GM10847 (cell line): ENCODE results near the gene KCNE3.

Source experiments
- POLR2A ChIP-seq: IDR thresholded peaks from 2 replicates; pipeline ENCODE4 v1.6.1; 2011; ENCODE audit not compliant: insufficient read length; ENCODE audit errors: extremely low read depth

The KCNE3 gene

DNA sequence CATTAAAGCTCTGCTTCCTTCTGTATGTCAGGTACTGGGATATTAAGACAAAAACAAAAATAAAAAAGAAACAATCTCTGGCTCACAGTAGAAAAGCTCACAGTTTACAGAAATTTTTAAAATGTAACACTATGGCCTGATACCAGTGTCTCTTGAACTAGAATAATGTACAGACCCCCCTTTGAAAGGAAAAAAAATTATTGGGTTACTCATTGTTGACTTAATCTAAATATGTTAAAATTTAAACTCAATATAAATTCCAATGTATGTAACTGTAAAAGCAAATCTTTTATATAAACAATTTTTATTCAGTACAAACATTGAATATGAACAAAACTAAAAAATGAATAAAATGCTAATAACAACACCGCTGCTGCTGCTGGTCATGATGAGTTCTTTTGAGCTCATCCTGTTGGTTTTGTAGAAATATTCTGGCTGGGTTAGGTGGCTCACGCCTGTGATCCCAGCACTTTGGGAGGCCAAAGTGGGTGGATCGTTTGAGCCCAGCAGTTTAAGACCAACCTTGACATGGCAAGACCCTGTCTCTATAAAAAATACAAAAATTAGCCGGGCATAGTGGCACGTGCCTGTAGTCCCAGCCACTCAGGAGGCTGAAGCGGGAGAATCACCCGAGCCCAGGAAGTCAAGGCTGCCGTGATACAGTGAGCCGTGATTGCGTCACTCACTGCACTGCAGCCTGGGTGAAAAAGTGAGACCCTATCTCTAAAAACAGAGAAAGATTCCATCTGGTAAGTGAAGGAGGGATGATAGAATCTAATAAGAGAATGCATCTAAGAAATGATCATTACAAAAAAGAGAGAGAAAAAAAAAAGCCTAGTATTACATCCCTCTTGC, 11.8 kb upstream of the KCNE3 start:
- no peak for TF ChIP-seq POLR2A

DNA sequence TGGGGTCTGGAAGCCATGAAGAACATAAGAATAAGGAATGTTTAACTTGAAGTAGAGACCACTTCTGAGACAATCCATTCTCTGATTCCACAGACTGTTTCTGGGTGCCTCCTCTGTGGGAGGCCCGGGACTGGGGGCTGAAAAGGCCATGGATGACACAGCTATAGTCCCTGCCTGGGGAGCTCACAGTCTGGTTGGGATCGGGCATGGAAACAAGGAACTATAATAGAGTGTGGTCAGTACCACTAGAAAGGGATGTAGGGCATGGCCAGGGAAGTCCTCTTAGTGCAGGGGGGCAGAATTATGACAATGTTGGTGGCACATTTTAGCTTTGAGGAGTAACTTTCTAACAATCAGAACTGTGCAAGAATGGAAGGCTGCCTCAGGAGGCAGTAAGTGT, 9.2 kb upstream of the KCNE3 start:
- no peak for TF ChIP-seq POLR2A

DNA sequence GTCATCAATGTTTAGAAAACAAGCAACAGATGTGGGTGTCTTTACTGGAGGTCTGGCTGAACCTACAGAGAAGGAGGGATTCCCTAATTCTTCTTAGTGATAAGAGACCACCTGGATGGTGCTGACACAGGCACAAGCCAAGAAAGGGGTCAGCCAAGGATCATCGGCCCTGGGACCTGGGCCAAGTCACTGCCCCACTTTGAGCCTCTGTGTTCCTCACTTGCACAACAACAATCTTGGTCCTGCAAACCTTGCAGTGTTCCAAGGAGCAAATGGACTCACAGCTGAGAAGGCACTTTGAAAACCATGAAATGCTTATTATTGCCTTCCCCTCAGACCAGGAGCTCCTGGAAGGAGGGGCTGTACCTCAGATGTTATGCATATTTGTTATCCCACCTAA, 7.0 kb upstream of the KCNE3 start:
- no peak for TF ChIP-seq POLR2A

DNA sequence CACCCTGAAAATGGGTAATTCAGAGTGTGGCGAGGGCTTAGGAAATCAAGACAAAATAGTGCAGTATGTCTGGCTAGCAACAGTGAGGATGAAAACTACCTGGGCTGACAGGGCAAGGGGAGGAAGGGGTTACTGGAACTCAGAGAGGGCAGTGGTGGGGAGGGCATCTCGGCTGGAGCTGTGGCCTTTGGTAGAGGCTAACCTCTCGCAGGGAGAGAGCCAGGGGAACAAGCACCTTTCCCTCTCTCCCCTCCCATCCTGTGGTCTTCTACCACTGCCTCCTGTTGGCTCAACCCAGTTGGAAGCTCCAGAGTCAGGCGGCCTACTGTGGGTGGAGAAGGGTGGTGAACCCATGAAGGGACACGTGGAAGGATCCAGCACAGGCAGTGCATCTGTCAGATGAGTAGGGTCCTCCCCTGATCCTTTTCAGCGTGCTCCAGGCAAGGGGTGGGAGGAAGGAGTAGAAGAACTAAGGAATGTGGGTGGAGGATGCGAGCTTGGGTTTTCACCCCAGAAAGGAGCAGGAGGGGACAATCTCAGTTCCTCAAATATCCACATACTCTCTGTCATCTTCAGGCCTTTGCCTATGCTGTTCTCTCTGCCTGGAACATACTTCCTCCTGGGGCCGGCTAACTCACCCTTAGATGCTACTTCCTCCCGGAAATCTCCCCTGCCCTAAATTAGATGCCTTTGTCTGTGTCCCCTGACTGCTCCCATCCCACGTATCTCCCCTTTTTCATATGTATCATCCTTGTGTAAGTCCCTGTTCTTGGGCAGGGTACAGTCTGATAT, 6.2 kb upstream of the KCNE3 start:
- no peak for TF ChIP-seq POLR2A

DNA sequence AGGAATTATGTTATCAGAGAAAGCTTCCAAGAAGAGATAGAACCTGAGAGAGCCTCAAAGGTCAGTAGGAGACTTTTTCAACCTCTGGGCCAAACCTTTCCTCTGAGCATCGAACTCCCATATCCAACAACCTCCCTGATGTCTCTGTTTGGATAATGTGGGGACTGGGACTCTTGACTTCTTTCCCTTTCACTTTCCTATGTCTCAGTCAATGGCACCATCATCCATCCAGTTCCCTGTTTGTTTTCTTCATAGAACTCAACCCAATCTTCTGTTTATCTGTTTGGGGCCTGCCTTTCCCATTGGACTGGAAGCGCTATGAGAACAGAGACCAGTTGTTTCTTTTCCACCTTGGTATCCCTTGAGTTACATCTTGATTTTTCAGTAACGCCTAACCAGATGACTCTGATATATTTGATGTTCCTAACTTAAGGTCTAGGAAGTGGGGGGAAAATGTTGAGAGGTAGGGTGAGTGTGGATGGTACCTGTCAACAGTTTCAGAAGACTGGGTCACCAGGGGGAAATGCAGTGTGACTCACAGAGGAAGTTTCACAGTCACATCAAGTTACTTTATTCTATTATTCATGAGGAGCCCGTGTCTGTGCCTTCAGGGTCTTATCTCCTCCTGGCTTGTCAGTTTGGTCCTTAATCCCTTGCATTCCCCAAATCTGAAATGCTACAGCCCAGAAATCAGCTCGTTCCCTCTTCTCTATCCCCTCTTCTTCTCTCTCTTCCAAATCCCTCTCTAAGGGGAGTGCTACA, 4.5 kb upstream of the KCNE3 start:
- no peak for TF ChIP-seq POLR2A

DNA sequence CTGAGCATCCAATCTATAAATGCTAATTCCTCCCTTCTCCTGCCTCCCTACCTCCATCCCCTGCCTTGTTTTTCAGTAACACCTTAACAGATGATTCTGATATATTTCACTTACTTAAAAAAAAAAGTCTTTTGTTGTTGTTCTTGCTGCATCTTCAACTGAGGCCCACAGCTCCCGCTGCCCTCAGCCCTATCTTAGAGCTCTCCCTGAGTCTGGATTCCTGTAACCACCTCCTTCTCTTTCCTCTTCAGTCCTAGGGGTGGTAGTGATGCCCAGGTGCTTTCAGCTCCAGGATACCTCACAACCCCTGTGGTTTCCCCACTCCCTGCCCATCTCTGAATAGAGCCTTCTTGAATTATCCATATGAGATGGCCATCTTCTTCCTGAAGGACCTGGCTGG, 3.7 kb upstream of the KCNE3 start:
- TF ChIP-seq POLR2A, result no peak

DNA sequence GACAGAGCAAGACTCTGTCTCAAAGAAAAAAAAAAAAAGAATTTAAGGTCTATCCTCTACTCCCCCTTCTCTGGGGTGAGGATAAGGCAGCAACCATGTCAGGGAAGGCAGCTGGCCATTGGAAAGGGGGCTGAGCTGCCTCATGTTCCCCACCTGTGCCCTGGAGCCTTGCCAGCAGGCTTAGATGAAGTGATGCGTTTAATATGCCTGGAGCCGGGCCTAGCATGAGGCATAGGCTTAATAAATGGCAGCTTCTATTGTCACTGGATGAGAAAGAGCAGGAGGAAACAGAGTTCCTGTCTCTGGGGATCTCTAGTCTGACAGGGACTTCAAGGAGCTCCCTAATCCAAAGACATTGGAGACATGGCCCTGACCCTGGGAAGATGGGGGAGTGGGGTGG, 3.2 kb upstream of the KCNE3 start:
- TF ChIP-seq POLR2A, result no peak

DNA sequence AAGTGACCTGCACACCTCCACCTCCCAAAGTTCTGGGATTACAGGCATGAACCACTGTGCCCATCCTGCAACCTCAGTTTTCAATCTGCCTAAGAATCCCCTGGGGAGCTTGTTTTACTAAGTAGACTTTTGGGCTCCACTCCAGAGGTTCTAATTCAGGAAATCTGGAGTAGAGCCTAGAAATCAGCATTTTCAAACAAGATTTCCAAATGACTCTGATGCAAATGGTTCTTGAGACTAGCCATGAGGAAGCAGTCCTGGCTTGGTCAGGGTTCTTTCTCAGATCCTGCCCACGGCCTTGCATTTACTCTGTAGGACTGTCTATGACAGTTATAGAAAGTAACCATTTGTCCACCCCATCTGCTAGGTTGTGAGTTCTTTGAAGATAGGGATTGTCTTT, 1.6 kb upstream of the KCNE3 start:
- TF ChIP-seq POLR2A, result no peak

DNA sequence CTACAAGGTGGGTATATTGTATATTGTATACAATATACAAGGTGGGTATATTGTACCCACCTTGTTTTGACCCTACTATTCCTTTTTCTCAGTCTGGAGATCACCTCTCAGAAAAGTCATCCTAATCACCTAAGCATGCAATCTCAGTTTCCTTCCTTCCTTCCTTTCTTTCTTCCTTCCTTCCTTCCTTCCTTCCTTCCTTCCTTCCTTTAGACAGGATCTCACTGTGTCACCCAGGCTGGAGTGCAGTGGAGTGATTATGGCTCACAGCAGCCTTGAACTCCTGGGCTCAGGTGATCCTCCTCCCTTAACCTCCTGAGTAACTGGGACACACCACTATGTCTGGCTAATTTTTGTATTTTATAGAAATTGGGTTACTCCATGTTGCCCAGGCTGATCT, 1.2 kb upstream of the KCNE3 start:
- no peak for TF ChIP-seq POLR2A

DNA sequence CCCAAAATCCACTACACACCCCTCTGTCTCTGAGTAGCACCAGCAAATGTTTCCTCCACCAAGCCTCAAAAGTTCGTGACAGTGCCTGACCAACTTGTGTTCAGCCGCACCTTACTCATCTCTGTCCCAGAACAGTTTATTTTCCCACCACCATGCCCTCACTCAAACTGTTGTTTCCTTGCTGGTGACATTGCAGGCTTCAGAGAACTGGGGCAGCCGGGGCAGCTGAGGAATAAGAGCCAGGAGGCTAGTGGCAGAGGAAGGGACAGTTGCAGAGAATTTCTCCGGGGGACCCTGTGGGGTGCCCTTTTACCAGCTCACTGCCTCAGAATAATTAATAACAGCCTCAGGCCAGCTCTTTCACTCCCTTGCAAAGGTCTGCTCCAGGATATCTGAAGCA, 709 bp upstream of the KCNE3 start:
- no peak for TF ChIP-seq POLR2A

DNA sequence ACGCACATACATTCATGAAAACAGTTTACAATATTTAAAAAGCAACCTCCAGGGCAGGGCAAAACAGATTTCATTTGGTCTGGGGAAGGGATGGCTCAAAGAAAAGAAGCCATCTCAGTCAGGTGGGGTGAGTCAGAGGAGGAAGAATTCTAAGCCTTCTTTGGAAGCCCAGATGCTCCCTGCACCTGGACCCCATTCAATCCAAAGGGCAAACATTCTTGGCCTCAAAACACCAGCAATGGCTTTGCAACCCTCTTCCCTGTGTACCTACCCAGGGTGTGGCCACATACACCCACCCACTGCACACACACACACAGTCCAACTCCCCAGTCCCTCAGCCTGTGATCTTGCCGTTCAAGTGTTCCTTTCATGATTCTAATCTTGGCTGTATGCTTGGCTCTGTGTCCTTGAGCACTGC, 2.0 kb downstream of the KCNE3 start:
- TF ChIP-seq POLR2A, result no peak

DNA sequence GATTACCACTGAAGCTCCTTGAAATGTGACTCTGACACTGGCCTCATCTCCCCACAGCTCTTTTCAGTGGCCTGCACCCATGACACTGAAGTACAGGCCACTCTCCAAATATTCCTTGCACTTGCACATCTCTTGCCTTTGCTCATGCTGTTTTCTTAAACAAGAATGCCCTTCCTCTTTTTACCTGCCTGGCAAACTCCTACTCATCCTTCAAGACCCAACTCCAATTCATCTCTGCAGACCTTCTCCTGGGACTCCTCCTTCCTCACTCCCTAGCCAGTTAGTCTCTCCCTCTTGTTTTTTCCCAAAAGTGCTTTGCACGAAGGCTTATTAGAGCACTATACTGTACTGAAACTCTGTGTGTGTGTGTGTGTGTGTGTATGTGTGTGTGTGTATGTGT, 2.6 kb downstream of the KCNE3 start:
- no peak for TF ChIP-seq POLR2A

DNA sequence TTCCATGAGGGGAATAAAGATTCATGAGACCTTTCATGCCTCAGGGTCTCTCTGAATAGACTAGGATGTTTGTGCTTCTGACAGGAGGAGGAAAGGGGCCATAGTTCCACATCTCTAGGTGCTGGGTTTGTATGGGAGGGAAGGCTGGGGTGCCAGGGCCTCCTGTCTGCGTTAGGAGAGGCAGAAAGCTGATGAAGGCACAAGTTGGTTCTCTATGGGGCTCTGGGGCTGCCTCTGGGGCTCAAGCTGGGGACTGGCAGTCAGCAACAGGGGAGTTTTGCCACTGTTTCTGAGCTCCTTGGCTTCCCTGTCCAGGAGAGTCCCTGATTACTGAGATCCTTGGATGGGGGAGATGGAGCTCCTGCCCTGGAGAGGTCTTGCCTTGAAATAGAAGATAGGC, 4.1 kb downstream of the KCNE3 start:
- TF ChIP-seq POLR2A, result no peak

DNA sequence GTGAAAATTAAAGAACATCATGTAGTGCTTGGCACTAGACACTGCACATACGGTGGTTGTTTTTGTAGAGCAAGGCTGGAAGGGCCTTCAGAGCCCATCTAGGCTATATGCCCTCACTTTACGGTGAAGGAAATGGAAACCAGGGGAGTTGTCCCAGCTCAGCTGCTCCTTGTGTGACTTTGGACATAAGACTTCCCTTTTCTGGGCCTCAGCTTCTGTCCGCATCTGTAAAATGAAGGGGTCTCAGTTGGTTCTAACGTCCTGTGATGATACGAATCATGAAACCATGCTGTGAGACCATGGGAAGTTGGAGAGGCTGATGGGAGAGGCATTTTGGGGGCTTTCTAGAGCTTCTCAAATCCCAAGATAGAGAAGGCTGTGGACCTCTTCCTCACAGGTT, 4.7 kb downstream of the KCNE3 start:
- no peak for TF ChIP-seq POLR2A

DNA sequence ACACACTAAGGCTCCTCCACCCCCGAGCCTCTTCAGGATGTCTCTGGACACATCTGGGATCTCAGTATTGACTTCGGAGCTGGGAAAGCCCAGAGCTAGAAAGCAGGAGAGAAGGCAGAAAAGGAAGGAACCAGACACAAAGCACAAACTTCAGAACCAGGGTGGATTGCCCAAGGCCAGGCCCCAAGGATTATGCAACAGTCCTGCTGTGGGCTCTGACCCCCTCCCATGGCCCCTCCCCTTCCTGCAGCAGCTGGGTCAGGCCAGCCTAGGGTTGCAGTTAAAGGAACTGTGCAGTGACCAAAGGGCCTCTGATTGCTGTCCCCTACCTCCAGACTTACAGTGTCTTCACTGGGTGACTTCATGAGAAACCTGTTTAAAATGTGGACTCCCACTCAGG, 5.3 kb downstream of the KCNE3 start:
- no peak for TF ChIP-seq POLR2A
